OCI-LY7 (cell line): ENCODE results near the gene SCN5A. TPM values are rescaled to one million over a fixed set of nuclear protein-coding genes. Genes with fewer than 3 reads are reported as not detected.

Experiments
- BruUV-seq: library from RNA; stranded (reverse); fragments of 400-500 nt; replicated peaks from 2 replicates; lab custom pipeline; 2021; lab: Mats Ljungman, UMichigan
- CTCF ChIA-PET: fragments of 300-600 bp; sonication (Branson Sonifier 250); formaldehyde crosslinking; loops from one replicate; lab custom pipeline; 2022; ENCODE audit warnings: antibody characterized with exemption; ENCODE audit not compliant: unreplicated experiment; lab: Charles Lee
- POLR2A ChIA-PET: fragments of 300-600 bp; sonication (Branson Sonifier 250); formaldehyde crosslinking; loops from one replicate; lab custom pipeline; 2022; ENCODE audit warnings: antibody characterized with exemption; lab: Charles Lee
- DNase-seq: peaks from one replicate; pipeline ENCODE4 v3.0.0-alpha.2; 2015; ENCODE audit warnings: low spot score
- H2AFZ ChIP-seq: fragments of 200-600 bp; sonication (generic), shearing (Covaris generic); 2 replicates; pipeline ENCODE4 v1.6.1; 2014; ENCODE audit warnings: mild to moderate bottlenecking, antibody characterized with exemption, low read length, moderate library complexity
- H3K27ac ChIP-seq: fragments of 200-600 bp; sonication (generic); 2 replicates; pipeline ENCODE4 v1.5.1; 2014; ENCODE audit warnings: mixed run types, low read depth, mild to moderate bottlenecking, moderate library complexity, low read length, inconsistent platforms; ENCODE audit not compliant: poor library complexity, severe bottlenecking
- H3K36me3 ChIP-seq: fragments of 200-600 bp; sonication (generic); 2 replicates; pipeline ENCODE4 v1.6.1; 2014; ENCODE audit warnings: mild to moderate bottlenecking, antibody characterized with exemption, low read length, moderate library complexity, mixed read lengths; ENCODE audit not compliant: insufficient read depth
- H3K4me1 ChIP-seq: fragments of 200-600 bp; sonication (generic); 2 replicates; pipeline ENCODE4 v1.5.1; 2014; ENCODE audit warnings: mild to moderate bottlenecking, low read length; ENCODE audit not compliant: insufficient read depth, poor library complexity, severe bottlenecking
- H3K4me2 ChIP-seq: fragments of 200-600 bp; sonication (generic); 2 replicates; pipeline ENCODE4 v1.6.1; 2014; ENCODE audit warnings: mild to moderate bottlenecking, low read length
- H3K4me3 ChIP-seq: fragments of 200-600 bp; sonication (generic); 2 replicates; pipeline ENCODE4 v1.5.1; 2014; ENCODE audit warnings: mild to moderate bottlenecking, low read depth, low read length; ENCODE audit not compliant: poor library complexity, severe bottlenecking
- H3K79me2 ChIP-seq: fragments of 200-600 bp; sonication (generic); 2 replicates; pipeline ENCODE4 v1.6.1; 2016; ENCODE audit warnings: low read depth, mild to moderate bottlenecking, low read length, moderate library complexity, mixed read lengths; ENCODE audit not compliant: insufficient read depth
- H3K9me2 ChIP-seq: fragments of 200-600 bp; sonication (generic); 2 replicates; pipeline ENCODE4 v1.6.1; 2016; ENCODE audit warnings: mild to moderate bottlenecking, low read length, mixed read lengths; ENCODE audit not compliant: insufficient read depth
- H3K9me3 ChIP-seq: fragments of 200-600 bp; sonication (generic); 2 replicates; pipeline ENCODE4 v1.6.1; 2014; ENCODE audit warnings: mild to moderate bottlenecking, mixed run types, low read length, mixed read lengths
- H4K20me1 ChIP-seq: fragments of 200-600 bp; sonication (generic); 2 replicates; pipeline ENCODE4 v1.6.1; 2014; ENCODE audit warnings: mild to moderate bottlenecking, antibody characterized with exemption, low read length, moderate library complexity, mixed read lengths; ENCODE audit not compliant: insufficient read depth
- CTCF ChIP-seq: fragments of 200-600 bp; sonication (generic); conservative IDR thresholded peaks from 2 replicates; pipeline ENCODE4 v1.5.1; 2014; ENCODE audit warnings: mild to moderate bottlenecking, antibody characterized with exemption, low read length, moderate library complexity, mixed read lengths
- EZH2phosphoT487 ChIP-seq: fragments of 200-600 bp; sonication (generic); IDR thresholded peaks from 2 replicates; pipeline ENCODE4 v1.6.1; 2018; ENCODE audit warnings: low read depth, borderline replicate concordance, mild to moderate bottlenecking, mixed run types, antibody characterized with exemption, low read length, moderate library complexity, mixed read lengths
- intact Hi-C: fragments of 100-400 bp; cut with micrococcal nuclease; formaldehyde crosslinking; loops from one replicate; pipeline ENCODE4 v1.10.0; 2022; ENCODE audit not compliant: unreplicated experiment
- total RNA-seq, 2 experiments: library from RNA; depleted of rRNA in 1 of 2; stranded (reverse); fragments of >200 nt in 1 of 2; shearing (Covaris generic) in 1 of 2; gene quantifications; 2 replicates each; pipeline ENCODE4 v1.2.3, GENCODE V29; 2014 to 2022

The SCN5A gene
- total RNA-seq, 2 experiments from 2014 or later, result not detected

DNA sequence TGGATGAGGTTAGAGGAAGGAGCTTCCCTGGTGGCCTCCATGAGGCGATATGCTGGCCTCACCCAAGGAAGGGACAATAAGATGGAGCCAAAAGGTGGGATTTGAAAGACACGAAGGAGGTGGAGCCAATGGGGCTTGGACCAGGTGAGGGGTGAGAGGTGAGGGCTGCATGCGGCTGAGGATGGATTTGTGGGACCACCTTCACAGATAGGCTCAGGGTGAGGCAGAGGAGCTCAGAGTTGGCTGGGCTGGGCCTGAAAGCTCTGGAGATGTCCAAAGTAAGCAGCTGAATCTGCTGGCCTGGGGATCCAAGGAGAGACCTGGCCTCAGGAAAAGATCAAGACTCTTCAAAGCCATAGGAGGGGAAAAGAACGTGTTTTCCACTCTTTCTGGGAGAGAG is 103.5 kb downstream of the SCN5A start:
- Histone ChIP-seq H3K4me3 (no peak overlapping the region), H3K36me3 (no peaks in the 10 kb centered on the region)
- no peak for DNase-seq

GRCh38 chr3:38545550-38545949 is 103.9 kb downstream of the SCN5A start:
- no TSS peak for BruUV-seq
- H4K20me1 ChIP-seq, result no peaks in the 10 kb centered on the region
- no peaks in the 10 kb centered on the region for H3K9me2 ChIP-seq
- H3K9me3 ChIP-seq, result no peaks in the 10 kb centered on the region
- CTCF ChIA-PET, result no interaction called here
- no peaks in the 10 kb centered on the region for H3K36me3 ChIP-seq
- DNase-seq, result no peak
- no peak overlapping the region for H3K4me3 ChIP-seq
- no peak overlapping the region for H3K27ac ChIP-seq
- TF ChIP-seq CTCF, result no peak
- TF ChIP-seq EZH2phosphoT487, result no peak
- intact Hi-C loops, result no loop called here
- no peak overlapping the region for H3K4me2 ChIP-seq
- H3K4me1 ChIP-seq, result no peaks in the 10 kb centered on the region
- POLR2A ChIA-PET, result interaction anchor here (1.3 kb wide), 1 partner anchor 13 kb away, joined by 3 read pairs; no protein-coding TSS in a partner anchor
- no peak overlapping the region for H2AFZ ChIP-seq
- no peaks in the 10 kb centered on the region for H3K79me2 ChIP-seq

More for the DNA sequence above, 103.5 kb downstream of the SCN5A start:
- TF ChIP-seq EZH2phosphoT487, result no peak
- no peak for TF ChIP-seq CTCF
- no peaks in the 10 kb centered on the region for H3K9me2 ChIP-seq
- H2AFZ ChIP-seq, result no peak overlapping the region
- H4K20me1 ChIP-seq, result no peaks in the 10 kb centered on the region
- H3K9me3 ChIP-seq, result no peaks in the 10 kb centered on the region
- H3K4me1 ChIP-seq, result no peaks in the 10 kb centered on the region
- H3K4me2 ChIP-seq, result no peak overlapping the region
- BruUV-seq, result no TSS peak
- POLR2A ChIA-PET, result interaction anchor here (1.3 kb wide), 1 partner anchor 13 kb away, joined by 3 read pairs; no protein-coding TSS in a partner anchor
- no peaks in the 10 kb centered on the region for H3K79me2 ChIP-seq
- intact Hi-C loops, result no loop called here
- no peak overlapping the region for H3K27ac ChIP-seq
- CTCF ChIA-PET, result no interaction called here

DNA sequence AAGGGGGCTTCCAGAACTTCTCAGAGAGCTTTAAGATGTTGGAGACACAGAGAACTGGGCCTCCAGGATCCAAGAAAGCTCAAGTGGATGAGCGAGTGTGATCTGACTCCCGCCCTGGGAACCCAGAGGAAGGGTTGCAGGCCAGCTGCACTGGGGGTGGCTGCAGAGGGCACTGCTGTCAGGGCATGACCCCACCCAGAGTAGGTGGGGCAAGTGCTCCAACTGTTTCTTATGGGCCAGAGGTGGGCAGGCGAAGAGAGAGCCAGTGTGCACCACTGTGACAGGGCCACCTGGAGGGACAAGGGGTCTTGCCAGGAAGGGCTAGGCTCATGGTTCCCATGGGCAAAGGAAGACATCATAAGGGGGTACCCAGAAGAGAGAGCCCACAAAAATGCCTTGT is 104.6 kb downstream of the SCN5A start:
- Histone ChIP-seq H3K9me2 (no peaks in the 10 kb centered on the region), H3K9me3 (no peaks in the 10 kb centered on the region), H3K4me1 (no peaks in the 10 kb centered on the region), H3K4me2 (no peak overlapping the region), H2AFZ (no peak overlapping the region), H4K20me1 (no peaks in the 10 kb centered on the region), H3K79me2 (no peaks in the 10 kb centered on the region), H3K27ac (no peak overlapping the region), H3K4me3 (no peak overlapping the region), H3K36me3 (no peaks in the 10 kb centered on the region)
- ChIA-PET CTCF (no interaction called here), POLR2A (no interaction called here)
- intact Hi-C loops, result no loop called here
- DNase-seq, result no peak
- BruUV-seq, result no TSS peak
- TF ChIP-seq CTCF (no peak), EZH2phosphoT487 (no peak)
